ENCODE measurements around the gene NEGR1. TPM values are rescaled to one million over a fixed set of nuclear protein-coding genes. Genes with fewer than 3 reads are reported as not detected.

The NEGR1 gene
- total RNA-seq, 1 donor from 2014 or later: 2.5 TPM

- no peak for DNase-seq (ENCODE audit: extremely low read depth, low read depth, low spot score)
Observed at GRCh38 chr1:71599306-71599705, 683.0 kb downstream of the NEGR1 start.

GRCh38 chr1:71593523-71593922 is 688.8 kb downstream of the NEGR1 start:
- no peak for DNase-seq (ENCODE audit: extremely low read depth, low read depth, low spot score)

- DNase-seq (ENCODE audit: extremely low read depth, low read depth, low spot score): no peak
Observed at GRCh38 chr1:71592646-71593274, 689.6 kb downstream of the NEGR1 start.

DNA sequence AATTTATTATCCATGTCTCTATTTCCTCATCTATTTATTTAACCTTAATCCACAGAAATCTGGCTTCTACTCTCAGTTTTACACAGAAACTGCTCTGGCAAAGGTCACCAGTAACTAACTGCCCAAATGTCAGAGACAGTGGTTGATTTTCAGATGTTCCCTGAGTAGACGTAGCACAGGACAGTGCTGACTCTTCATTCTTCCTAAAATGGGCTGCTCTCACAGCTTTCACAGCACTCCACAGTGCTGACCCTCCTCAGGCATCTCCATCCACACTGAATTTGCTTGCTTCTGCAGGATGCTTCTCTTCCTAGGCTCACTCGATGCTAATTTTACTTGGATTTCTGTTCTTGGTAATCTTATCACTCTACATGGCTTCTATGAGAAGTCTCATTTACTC is 693.3 kb downstream of the NEGR1 start:
- DNase-seq (ENCODE audit: extremely low read depth, low read depth, low spot score): no peak

DNA sequence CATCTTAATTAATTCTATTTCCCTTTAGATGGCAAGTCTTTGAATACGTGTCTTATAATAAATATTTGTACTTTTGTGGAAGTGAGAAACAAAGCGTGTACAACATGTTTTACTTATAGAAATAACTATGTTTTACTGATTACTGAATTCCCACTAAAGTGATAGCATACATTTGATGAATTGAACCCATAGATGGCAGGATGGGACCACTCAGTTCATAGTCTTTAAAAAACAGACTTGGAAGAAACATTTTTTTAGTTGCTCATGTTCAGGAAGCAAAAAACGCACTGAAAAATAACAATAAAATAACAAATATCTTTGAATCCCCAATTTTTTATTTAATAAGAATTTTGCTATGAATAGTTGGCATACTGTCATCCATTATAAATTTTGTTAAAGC is 694.4 kb downstream of the NEGR1 start:
- no peak for DNase-seq (ENCODE audit: extremely low read depth, low read depth, low spot score)

DNA sequence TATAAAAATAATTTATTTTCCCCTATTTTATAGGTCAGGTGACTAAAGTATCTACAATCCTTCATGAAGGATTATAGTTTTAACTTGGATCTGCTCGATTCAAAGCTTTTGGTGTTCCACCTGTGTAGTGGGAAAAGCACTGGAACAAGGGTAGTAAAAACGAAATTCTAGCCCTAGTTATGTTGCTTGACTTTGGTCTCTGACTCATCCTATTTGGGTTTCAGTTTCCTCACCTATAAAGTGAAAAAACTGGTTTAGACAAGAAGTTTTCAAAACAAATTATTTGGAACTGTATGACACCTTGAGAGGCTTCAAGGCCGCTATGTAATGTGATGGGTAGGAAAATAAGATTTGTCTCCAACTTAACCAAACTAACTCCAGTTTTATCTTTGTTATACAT is 696.3 kb downstream of the NEGR1 start:
- DNase-seq (ENCODE audit: extremely low read depth, low read depth, low spot score): no peak

- no peak for DNase-seq (ENCODE audit: extremely low read depth, low read depth, low spot score)
Observed at GRCh38 chr1:71583756-71584155, 698.6 kb downstream of the NEGR1 start.

DNA sequence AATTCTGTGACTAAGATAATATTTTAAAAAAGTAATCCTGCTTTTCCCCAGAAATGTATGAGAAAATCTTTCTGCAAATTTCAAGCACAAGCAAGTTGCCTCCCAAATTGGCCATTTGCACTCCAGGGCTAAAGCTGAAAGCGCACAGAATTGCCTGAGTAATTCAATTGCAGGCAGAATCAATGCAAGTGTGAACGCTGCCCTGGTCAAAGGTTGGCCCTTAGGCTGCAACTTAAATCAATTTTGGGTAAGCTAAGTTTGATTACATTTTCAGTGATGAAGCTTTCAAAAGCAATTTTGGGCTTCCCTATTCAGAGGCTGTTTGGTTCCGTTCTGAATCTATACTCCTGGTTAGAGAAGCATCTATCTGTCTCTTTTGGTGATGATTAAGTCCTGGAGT is 699.7 kb downstream of the NEGR1 start:
- no peak for DNase-seq (ENCODE audit: extremely low read depth, low read depth, low spot score)

- DNase-seq (ENCODE audit: extremely low read depth, low read depth, low spot score): no peak
Observed at GRCh38 chr1:71577451-71578131, 704.7 kb downstream of the NEGR1 start.

- no peak for DNase-seq (ENCODE audit: extremely low read depth, low read depth, low spot score)
Observed at GRCh38 chr1:71572038-71572437, 710.3 kb downstream of the NEGR1 start.

GRCh38 chr1:71566413-71566812 is 715.9 kb downstream of the NEGR1 start:
- DNase-seq (ENCODE audit: extremely low read depth, low read depth, low spot score): no peak

GRCh38 chr1:71565831-71566230 is 716.5 kb downstream of the NEGR1 start:
- no peak for DNase-seq (ENCODE audit: extremely low read depth, low read depth, low spot score)

DNA sequence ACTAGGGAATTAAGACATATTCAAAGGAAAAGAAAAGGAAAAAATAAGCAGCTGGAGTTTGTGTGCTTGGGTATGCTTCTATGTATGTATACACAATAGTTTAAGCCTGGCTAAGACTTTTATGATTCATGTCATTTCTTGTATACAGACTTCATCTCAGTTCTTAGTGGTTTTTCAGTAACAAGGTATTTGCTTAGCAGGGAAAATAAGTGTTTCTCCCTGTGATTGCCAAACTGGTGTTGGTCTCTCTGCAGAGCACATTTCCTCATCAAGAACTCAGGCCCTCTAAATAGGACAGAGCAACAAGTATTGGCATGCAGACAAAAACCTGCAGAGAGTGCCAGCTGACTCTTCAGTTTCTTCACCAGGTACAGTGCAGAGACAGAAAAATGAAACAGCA is 717.1 kb downstream of the NEGR1 start:
- no peak for DNase-seq (ENCODE audit: extremely low read depth, low read depth, low spot score)

DNA sequence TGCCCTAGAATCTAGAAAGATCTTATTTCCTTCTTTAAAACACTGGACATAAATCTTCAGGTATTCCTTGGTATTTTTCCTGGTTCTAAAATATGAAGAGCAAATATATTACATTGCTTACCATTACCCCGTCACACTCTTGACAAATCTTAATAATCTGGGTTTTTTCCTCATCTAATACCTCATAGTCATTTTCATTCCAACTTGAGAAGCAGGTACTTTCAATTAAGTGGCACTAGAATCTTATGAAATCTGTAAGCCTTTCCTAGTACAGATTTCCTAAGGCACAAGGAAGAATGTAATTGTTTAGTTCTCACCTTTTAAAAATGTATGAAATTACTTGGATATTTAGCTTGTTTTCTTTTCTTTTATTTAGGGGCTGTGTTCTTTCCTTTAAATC is 720.0 kb downstream of the NEGR1 start:
- DNase-seq (ENCODE audit: extremely low read depth, low read depth, low spot score): no peak

GRCh38 chr1:71561729-71562128 is 720.6 kb downstream of the NEGR1 start:
- no peak for DNase-seq (ENCODE audit: extremely low read depth, low read depth, low spot score)

GRCh38 chr1:71561206-71561605 is 721.1 kb downstream of the NEGR1 start:
- DNase-seq (ENCODE audit: extremely low read depth, low read depth, low spot score): no peak

- DNase-seq (ENCODE audit: extremely low read depth, low read depth, low spot score): no peak
Observed at GRCh38 chr1:71559880-71560279, 722.5 kb downstream of the NEGR1 start.

- no peak for DNase-seq (ENCODE audit: extremely low read depth, low read depth, low spot score)
Observed at GRCh38 chr1:71557138-71557537, 725.2 kb downstream of the NEGR1 start.

DNA sequence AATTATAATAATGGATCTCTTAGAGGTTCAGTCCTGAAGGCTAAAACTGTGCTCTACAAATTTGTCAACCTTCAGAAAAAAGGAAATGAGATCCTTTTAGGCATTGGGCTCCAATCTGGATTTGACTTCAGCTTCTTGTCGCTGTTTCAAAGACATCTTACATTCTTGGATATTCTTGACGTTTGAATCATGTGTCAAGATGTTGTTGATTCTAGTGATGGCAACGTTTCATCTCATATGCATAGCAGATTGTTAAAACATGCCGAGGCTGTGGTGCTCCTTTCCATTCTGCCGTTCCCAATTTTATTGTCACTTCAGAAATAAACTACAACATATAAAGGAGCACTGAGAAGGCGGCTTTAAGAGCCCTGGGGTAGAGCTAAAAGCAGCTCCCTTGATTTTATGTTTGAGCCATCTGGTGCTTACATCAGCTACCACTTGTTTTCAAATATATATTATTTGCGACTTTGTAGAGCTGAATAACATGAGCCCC is 733.9 kb downstream of the NEGR1 start:
- no peak for DNase-seq (ENCODE audit: extremely low read depth, low read depth, low spot score)

- DNase-seq (ENCODE audit: extremely low read depth, low read depth, low spot score): no peak
Observed at GRCh38 chr1:71542155-71542554, 740.2 kb downstream of the NEGR1 start.

DNA sequence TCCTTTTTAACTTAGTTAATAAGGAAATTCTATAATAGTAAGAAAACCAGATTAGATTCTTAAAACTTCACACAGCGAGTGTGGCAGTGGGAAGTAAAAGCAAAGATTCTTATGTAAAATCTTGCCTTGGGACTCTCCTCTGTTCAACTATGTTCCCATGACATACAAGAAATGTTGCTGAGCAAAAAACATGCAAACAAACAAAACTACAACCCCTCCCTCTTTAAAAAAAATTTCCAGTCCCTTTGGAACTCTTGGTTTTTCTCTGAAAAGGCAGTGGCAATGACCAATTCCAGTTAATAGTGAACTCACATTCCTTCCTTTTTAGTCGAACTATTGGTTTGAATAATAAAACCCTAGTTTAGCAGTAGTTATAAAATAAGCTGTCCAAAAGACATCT is 748.4 kb downstream of the NEGR1 start:
- no peak for DNase-seq (ENCODE audit: extremely low read depth, low read depth, low spot score)

GRCh38 chr1:71532343-71532742 is 750.0 kb downstream of the NEGR1 start:
- no peak for DNase-seq (ENCODE audit: extremely low read depth, low read depth, low spot score)

DNA sequence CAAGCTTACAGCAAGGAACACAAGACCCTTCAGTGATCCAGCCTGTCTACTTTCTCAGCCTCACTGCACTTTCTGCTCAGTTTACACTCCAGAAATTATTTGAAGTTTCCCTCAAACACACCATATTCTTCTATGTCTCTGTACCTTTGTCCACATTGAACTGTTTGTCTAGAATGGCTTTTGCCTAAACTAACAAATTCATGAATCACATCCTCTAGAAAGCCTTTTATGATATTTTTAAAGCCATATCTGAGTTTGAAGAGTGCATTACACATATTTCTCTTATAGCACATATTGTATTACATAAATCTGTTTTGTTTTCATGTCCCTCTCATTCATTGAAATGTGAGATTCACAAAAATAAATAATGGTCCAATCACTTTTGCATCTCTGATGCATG is 755.5 kb downstream of the NEGR1 start:
- no peak for DNase-seq (ENCODE audit: extremely low read depth, low read depth, low spot score)
